GM23338 (cell line): ENCODE data around the gene NTM. TPM values are rescaled to one million over a fixed set of nuclear protein-coding genes. Genes with fewer than 3 reads are reported as not detected.

ENCODE experiments used
- ATAC-seq: fragments of 200-7000 bp; cut with Tn5 transposase; 3 replicates; pipeline ENCODE4 v1.9.1; 2020
- DNase-seq: peaks from one replicate; pipeline ENCODE4 v3.0.0-alpha.2; 2015; ENCODE audit warnings: low spot score
- H2AFZ ChIP-seq: fragments of 200-600 bp; sonication (generic); 2 replicates; pipeline ENCODE4 v1.8.0; 2016; ENCODE audit warnings: antibody characterized with exemption, mild to moderate bottlenecking, moderate library complexity
- H3F3A ChIP-seq: fragments of 200-600 bp; sonication (generic); replicated peaks from 2 replicates; pipeline ENCODE4 v1.8.0; 2017; ENCODE audit warnings: antibody characterized with exemption, mixed run types, low read depth
- H3K27ac ChIP-seq: fragments of 200-600 bp; sonication (generic); 2 replicates; pipeline ENCODE4 v1.6.1; 2016; ENCODE audit warnings: low read depth
- H3K27me3 ChIP-seq: fragments of 200-600 bp; sonication (generic); 2 replicates; pipeline ENCODE4 v1.8.0; 2016; ENCODE audit warnings: mild to moderate bottlenecking, mixed run types, moderate library complexity; ENCODE audit not compliant: insufficient read depth
- H3K36me3 ChIP-seq: fragments of 200-600 bp; sonication (generic); 2 replicates; pipeline ENCODE4 v1.8.0; 2016; ENCODE audit warnings: mild to moderate bottlenecking; ENCODE audit not compliant: insufficient read depth
- H3K4me1 ChIP-seq: fragments of 200-600 bp; sonication (generic); 2 replicates; pipeline ENCODE4 v1.8.0; 2016; ENCODE audit warnings: mild to moderate bottlenecking, moderate library complexity; ENCODE audit not compliant: insufficient read depth
- H3K4me2 ChIP-seq: fragments of 200-600 bp; sonication (generic); 2 replicates; pipeline ENCODE4 v1.7.1; 2017; ENCODE audit warnings: mixed run types
- H3K4me3 ChIP-seq: fragments of 200-600 bp; sonication (generic); 2 replicates; pipeline ENCODE4 v1.6.1; 2016; ENCODE audit warnings: mixed run types
- H3K79me2 ChIP-seq: fragments of 200-600 bp; sonication (generic); replicated peaks from 2 replicates; pipeline ENCODE4 v1.8.0; 2017; ENCODE audit warnings: mild to moderate bottlenecking; ENCODE audit not compliant: insufficient read depth
- H3K9me2 ChIP-seq: fragments of 200-600 bp; sonication (generic); 2 replicates; pipeline ENCODE4 v1.8.0; 2017; ENCODE audit not compliant: insufficient read depth
- H4K20me1 ChIP-seq: fragments of 200-600 bp; sonication (generic); replicated peaks from 2 replicates; pipeline ENCODE4 v1.8.0; 2017; ENCODE audit warnings: mild to moderate bottlenecking; ENCODE audit not compliant: insufficient read depth
- H3K27ac Mint-ChIP-seq: 2 replicates; pipeline ENCODE4 v1.8.0; 2020; ENCODE audit warnings: inconsistent platforms, mild to moderate bottlenecking, moderate library complexity, mixed read lengths
- H3K27me3 Mint-ChIP-seq: 3 replicates; pipeline ENCODE4 v1.8.0; 2022; ENCODE audit warnings: low read depth, mild to moderate bottlenecking, moderate library complexity, mixed read lengths, inconsistent platforms; ENCODE audit not compliant: insufficient read depth, poor library complexity
- H3K36me3 Mint-ChIP-seq: 3 replicates; pipeline ENCODE4 v1.8.0; 2021; ENCODE audit warnings: low read depth, mild to moderate bottlenecking, inconsistent platforms, moderate library complexity, mixed read lengths
- H3K4me1 Mint-ChIP-seq: 3 replicates; pipeline ENCODE4 v1.8.0; 2020; ENCODE audit warnings: mild to moderate bottlenecking, inconsistent platforms, mixed read lengths
- H3K4me3 Mint-ChIP-seq: 3 replicates; pipeline ENCODE4 v1.8.0; 2021; ENCODE audit warnings: moderate library complexity, mild to moderate bottlenecking, inconsistent platforms, mixed read lengths
- H3K9me3 Mint-ChIP-seq: 3 replicates; pipeline ENCODE4 v1.8.0; 2020; ENCODE audit warnings: moderate library complexity, mild to moderate bottlenecking, inconsistent platforms, mixed read lengths
- CREB1 ChIP-seq: fragments of 250-450 bp; sonication (Bioruptor Pico); IDR thresholded peaks from 2 replicates; pipeline ENCODE4 v1.5.0; 2020; ENCODE audit warnings: low read depth, mild to moderate bottlenecking, moderate library complexity
- EZH2 ChIP-seq: fragments of 200-600 bp; sonication (generic); IDR thresholded peaks from one replicate; pipeline ENCODE4 v1.8.0; 2017; ENCODE audit warnings: antibody characterized with exemption, mild to moderate bottlenecking, low read depth; ENCODE audit not compliant: unreplicated experiment
- EZH2phosphoT487 ChIP-seq: fragments of 200-600 bp; sonication (generic); IDR thresholded peaks from one replicate; pipeline ENCODE4 v1.8.1; 2018; ENCODE audit warnings: antibody characterized with exemption; ENCODE audit not compliant: unreplicated experiment
- JUNB ChIP-seq: IDR thresholded peaks from one replicate; pipeline ENCODE4 v1.6.1; 2016; ENCODE audit warnings: antibody characterized with exemption; ENCODE audit not compliant: unreplicated experiment
- NANOG ChIP-seq: IDR thresholded peaks from 2 replicates; pipeline ENCODE4 v1.6.1; 2016; ENCODE audit warnings: antibody characterized with exemption, borderline replicate concordance
- POLR2AphosphoS5 ChIP-seq: IDR thresholded peaks from 2 replicates; pipeline ENCODE4 v1.6.1; 2016; ENCODE audit warnings: antibody characterized with exemption, low read depth
- STAT1 ChIP-seq: IDR thresholded peaks from one replicate; pipeline ENCODE4 v1.6.1; 2016; ENCODE audit warnings: antibody characterized with exemption; ENCODE audit not compliant: unreplicated experiment
- ZNF114 ChIP-seq: fragments of 250-450 bp; sonication (Bioruptor Pico); IDR thresholded peaks from 2 replicates; pipeline ENCODE4 v1.5.0; 2020; ENCODE audit warnings: mild to moderate bottlenecking, moderate library complexity
- ZNF331 ChIP-seq: fragments of 250-450 bp; sonication (Bioruptor Pico); IDR thresholded peaks from 2 replicates; pipeline ENCODE4 v1.5.0; 2020; ENCODE audit warnings: low read depth, mild to moderate bottlenecking, moderate library complexity
- ZNF462 ChIP-seq: fragments of 250-450 bp; sonication (Bioruptor Pico); IDR thresholded peaks from 2 replicates; pipeline ENCODE4 v1.5.0; 2020; ENCODE audit warnings: mild to moderate bottlenecking, moderate library complexity
- polyA plus RNA-seq: library from polyadenylated mRNA; unstranded; fragments of >200 nt; fragmentation: Nextera tagmentation; extraction: Ambion mirVana; gene quantifications from 2 replicates; pipeline ENCODE4 v1.2.1, GENCODE V29; 2016
- total RNA-seq: library from RNA; depleted of rRNA; stranded (reverse); fragments of >200 nt; shearing (Covaris generic); gene quantifications from 2 replicates; pipeline ENCODE4 v1.2.3, GENCODE V29; 2014
- TF ChIP-seq, protein P1 (sequence below), 2 experiments: fragments of 200-600 bp in 1 of 2; sonication (generic) in 1 of 2; conservative IDR thresholded peaks; 2 replicates each; pipeline versions ENCODE4 v1.5.1 to v1.6.1; 2016 to 2017; ENCODE audit warnings: antibody characterized with exemption in 2 of 2, low read depth in 2 of 2, mild to moderate bottlenecking in 2 of 2, moderate library complexity in 1 of 2
- TF ChIP-seq, protein P2 (sequence below): IDR thresholded peaks from 2 replicates; pipeline ENCODE4 v1.6.1; 2016; ENCODE audit warnings: antibody characterized with exemption
- TF ChIP-seq, protein P3 (sequence below): IDR thresholded peaks from one replicate; pipeline ENCODE4 v1.6.1; 2018; ENCODE audit warnings: antibody characterized with exemption; ENCODE audit not compliant: unreplicated experiment

NTM gene
- total and polyA plus RNA-seq, 2 experiments from 2014 or later = 10.6 to 14.6 TPM

- Histone ChIP-seq H3F3A (no peaks in the 10 kb centered on the region), H3K27ac (no peak overlapping the region), H3K4me3 (no peak overlapping the region), H3K4me1 (no peaks in the 10 kb centered on the region), H3K9me2 (no peaks in the 10 kb centered on the region), H4K20me1 (no peaks in the 10 kb centered on the region), H3K4me2 (no peak overlapping the region), H3K27me3 (no peaks in the 10 kb centered on the region), H2AFZ (no peak overlapping the region), H3K36me3 (no peaks in the 10 kb centered on the region), H3K79me2 (no peaks in the 10 kb centered on the region)
- Mint-ChIP-seq H3K4me3 (no peak overlapping the region), H3K36me3 (no peaks in the 10 kb centered on the region), H3K9me3 (no peaks in the 10 kb centered on the region), H3K4me1 (peaks cover 3% of the 10 kb centered on the region; the same call in 1 of the 3 replicates), H3K27me3 (peaks cover 2% of the 10 kb centered on the region), H3K27ac (no peak overlapping the region)
- ATAC-seq (peak; percentile 31; the same call in 2 of the 3 replicates), DNase-seq (no peak)
- TF ChIP-seq POLR2AphosphoS5 = no peak
- TF ChIP-seq, protein P1, sequence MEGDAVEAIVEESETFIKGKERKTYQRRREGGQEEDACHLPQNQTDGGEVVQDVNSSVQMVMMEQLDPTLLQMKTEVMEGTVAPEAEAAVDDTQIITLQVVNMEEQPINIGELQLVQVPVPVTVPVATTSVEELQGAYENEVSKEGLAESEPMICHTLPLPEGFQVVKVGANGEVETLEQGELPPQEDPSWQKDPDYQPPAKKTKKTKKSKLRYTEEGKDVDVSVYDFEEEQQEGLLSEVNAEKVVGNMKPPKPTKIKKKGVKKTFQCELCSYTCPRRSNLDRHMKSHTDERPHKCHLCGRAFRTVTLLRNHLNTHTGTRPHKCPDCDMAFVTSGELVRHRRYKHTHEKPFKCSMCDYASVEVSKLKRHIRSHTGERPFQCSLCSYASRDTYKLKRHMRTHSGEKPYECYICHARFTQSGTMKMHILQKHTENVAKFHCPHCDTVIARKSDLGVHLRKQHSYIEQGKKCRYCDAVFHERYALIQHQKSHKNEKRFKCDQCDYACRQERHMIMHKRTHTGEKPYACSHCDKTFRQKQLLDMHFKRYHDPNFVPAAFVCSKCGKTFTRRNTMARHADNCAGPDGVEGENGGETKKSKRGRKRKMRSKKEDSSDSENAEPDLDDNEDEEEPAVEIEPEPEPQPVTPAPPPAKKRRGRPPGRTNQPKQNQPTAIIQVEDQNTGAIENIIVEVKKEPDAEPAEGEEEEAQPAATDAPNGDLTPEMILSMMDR (conservative IDR thresholded peaks at IDR 0.05; ENCODE audit: low read depth in 2 of 2) = no peak
- TF ChIP-seq ZNF462 (CRISPR knock-in tag) = no peak
- TF ChIP-seq, protein P2, sequence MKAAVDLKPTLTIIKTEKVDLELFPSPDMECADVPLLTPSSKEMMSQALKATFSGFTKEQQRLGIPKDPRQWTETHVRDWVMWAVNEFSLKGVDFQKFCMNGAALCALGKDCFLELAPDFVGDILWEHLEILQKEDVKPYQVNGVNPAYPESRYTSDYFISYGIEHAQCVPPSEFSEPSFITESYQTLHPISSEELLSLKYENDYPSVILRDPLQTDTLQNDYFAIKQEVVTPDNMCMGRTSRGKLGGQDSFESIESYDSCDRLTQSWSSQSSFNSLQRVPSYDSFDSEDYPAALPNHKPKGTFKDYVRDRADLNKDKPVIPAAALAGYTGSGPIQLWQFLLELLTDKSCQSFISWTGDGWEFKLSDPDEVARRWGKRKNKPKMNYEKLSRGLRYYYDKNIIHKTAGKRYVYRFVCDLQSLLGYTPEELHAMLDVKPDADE = no peak
- TF ChIP-seq JUNB = no peak
- TF ChIP-seq ZNF114 (CRISPR knock-in tag) = no peak
- TF ChIP-seq, protein P3, sequence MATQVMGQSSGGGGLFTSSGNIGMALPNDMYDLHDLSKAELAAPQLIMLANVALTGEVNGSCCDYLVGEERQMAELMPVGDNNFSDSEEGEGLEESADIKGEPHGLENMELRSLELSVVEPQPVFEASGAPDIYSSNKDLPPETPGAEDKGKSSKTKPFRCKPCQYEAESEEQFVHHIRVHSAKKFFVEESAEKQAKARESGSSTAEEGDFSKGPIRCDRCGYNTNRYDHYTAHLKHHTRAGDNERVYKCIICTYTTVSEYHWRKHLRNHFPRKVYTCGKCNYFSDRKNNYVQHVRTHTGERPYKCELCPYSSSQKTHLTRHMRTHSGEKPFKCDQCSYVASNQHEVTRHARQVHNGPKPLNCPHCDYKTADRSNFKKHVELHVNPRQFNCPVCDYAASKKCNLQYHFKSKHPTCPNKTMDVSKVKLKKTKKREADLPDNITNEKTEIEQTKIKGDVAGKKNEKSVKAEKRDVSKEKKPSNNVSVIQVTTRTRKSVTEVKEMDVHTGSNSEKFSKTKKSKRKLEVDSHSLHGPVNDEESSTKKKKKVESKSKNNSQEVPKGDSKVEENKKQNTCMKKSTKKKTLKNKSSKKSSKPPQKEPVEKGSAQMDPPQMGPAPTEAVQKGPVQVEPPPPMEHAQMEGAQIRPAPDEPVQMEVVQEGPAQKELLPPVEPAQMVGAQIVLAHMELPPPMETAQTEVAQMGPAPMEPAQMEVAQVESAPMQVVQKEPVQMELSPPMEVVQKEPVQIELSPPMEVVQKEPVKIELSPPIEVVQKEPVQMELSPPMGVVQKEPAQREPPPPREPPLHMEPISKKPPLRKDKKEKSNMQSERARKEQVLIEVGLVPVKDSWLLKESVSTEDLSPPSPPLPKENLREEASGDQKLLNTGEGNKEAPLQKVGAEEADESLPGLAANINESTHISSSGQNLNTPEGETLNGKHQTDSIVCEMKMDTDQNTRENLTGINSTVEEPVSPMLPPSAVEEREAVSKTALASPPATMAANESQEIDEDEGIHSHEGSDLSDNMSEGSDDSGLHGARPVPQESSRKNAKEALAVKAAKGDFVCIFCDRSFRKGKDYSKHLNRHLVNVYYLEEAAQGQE = no peak
- no peak for TF ChIP-seq STAT1
- no peak for TF ChIP-seq ZNF331 (CRISPR knock-in tag)
- TF ChIP-seq EZH2phosphoT487 = no peak
- no peak for TF ChIP-seq NANOG
- TF ChIP-seq CREB1 (CRISPR knock-in tag) = no peak
- no peak for TF ChIP-seq EZH2
Measured at GRCh38 chr11:132310390-132311375, 940.3 kb downstream of the NTM start.
